ENCODE data around the gene ASAP3.
"Not testable (repeated sequence)": the region's sequence is repeated elsewhere in the genome, so short reads cannot be mapped to it uniquely, and the experiment has no call there.

Gene ASAP3

DNA sequence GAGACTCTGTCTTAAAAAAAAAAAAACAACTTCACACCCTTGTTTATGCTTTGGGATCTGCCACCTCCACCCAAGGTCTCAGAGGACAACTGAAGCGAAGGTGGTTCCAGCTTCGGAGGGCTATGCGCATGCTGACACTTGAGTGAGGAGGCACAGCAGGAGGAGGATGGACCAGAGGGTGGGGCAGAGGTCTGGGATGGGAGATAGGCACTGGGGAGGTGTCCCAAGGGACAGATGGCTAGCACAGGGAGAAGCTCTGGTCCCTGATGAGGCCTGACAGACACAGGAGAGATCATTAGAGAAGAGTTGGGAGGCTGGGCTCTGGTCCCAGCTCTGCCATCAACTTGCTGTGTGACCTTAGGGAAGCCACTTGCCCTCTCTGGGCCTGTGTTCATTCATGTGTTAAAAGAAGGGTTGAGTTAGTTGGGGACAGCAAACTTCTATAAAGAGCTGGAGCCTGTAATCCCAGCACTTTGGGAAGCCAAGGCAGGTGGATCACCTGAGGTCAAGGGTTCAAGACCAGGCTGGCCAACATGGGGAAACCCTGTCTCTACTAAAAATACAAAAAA, 30.2 kb upstream of the ASAP3 start:
- DNase-seq (ENCODE audit: low read depth, low spot score): no peak

DNA sequence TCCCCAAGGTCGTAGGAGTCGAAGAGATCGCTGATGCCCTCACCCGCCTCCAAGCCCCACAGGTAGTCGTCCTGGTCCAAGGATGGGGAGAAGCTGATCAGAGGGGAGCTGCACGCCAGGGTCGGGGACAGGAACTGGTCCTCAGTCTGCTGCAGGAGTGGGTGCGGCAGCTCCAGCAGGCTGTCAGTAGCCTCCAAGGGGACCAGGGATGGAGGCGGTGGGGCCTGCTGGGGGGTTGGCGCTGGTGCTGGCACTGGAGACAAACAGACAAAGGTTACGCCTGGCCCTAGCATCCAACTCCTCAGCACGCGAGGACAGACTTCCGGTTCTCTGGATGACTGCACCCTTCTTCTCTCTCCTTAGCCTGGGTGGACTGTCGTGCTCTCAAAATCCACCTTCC, 25.9 kb upstream of the ASAP3 start:
- no peak for DNase-seq (ENCODE audit: low read depth, low spot score)

DNA sequence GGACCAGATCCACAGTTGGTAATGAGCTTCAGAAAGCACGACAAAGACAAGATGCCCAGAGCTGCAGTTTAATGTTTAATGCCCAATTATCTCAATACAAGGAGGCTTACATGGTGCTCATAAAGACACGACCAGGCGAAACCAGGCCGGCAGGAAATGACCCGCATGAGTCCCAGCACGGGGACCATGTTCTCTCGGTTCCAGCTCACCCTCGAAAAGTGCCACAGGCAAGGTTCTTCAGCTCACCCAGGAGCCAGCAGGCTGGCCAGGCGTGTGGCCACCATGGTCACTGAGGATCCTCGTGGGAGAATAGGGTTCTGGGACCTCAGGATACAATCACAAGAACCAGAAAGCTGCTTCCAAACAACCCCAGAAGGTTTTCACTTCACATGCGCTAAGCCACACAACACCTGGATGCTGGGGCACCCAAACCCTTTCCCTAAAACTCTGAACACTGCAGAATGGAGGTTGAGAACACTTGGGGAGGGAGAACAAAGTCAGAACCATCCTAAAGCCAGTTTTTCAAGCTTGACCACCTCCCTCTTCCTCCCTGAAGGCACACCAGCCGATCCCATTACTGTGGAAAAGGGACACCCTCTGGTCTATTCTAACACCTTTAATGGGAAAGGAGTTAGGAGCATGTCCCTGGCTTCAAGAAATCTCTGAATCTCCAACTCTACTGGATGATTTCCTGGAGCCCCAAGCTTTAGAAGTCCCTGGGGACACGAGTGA, 22.6 kb upstream of the ASAP3 start:
- DNase-seq (ENCODE audit: low read depth, low spot score): no peak

DNA sequence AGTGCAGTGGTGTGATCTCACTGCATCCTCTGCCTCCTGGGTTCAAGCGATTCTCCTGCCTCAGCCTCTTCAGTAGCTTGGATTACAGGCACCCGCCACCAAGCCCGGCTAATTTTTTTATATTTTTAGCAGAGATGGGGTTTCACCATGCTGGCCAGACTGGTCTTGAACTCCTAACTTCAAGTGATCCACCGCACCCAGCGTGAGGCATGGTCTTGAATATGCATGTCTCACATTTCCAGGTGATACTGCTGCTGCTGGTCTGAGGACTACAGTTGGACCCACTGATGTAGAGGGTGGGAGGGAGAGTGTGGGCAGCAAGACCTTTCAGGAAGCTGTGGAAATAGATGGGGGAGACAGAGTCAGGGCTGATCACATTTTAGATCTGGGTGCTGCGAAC, 21.9 kb upstream of the ASAP3 start:
- no peak for DNase-seq (ENCODE audit: low read depth, low spot score)

DNA sequence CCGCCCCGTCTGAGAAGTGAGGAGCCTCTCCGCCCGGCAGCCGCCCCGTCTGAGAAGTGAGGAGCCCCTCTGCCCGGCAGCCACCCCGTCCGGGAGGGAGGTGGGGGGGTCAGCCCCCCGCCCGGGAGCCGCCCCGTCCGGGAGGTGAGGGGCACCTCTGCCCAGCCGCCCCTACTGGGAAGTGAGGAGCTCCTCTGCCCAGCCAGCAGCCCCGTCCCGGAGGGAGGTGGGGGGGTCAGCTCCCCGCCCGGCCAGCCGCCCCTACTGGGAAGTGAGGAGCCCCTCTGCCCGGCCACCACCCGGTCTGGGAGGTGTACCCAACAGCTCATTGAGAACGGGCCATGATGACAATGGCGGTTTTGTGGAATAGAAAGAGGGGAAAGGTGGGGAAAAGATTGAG, 20.2 kb upstream of the ASAP3 start:
- DNase-seq (ENCODE audit: low read depth, low spot score): not testable (repeated sequence)

DNA sequence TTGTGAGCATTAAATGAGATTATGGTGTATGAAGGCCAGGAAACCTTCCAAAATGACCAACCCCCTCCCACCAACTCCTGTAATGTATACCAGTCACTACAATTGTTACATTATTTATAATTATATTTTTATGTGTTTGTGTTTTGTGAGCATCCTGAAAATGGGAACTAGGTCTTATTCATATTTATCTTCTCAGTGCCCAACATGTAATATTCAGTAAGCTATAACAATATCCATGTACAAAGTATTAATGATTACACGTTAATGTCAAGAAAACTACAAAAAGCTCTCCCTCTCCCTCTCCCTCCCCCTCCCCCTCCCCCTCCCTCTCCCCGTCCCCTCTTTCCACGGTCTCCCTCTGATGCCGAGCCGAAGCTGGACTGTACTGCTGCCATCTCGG, 19.0 kb upstream of the ASAP3 start:
- no peak for DNase-seq (ENCODE audit: low read depth, low spot score)

DNA sequence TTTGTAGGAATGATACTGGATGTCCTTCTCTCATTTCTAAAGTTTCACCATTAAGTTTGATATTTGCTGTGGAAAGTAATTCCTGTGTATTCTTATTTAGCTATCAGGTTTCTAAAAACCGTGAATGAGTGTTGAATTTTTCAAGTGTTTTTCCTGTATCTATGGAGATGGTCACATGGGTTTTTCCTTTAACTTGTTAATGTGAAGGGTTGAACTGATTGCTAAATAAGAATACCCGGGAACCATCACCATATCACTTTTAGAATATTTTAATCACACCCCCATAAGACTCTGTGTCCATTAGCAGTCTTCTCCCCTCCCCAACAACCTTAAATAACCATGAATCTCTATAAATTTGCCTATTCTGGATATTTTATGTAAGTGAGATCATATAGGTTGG, 16.5 kb upstream of the ASAP3 start:
- DNase-seq (ENCODE audit: low read depth, low spot score): no peak

DNA sequence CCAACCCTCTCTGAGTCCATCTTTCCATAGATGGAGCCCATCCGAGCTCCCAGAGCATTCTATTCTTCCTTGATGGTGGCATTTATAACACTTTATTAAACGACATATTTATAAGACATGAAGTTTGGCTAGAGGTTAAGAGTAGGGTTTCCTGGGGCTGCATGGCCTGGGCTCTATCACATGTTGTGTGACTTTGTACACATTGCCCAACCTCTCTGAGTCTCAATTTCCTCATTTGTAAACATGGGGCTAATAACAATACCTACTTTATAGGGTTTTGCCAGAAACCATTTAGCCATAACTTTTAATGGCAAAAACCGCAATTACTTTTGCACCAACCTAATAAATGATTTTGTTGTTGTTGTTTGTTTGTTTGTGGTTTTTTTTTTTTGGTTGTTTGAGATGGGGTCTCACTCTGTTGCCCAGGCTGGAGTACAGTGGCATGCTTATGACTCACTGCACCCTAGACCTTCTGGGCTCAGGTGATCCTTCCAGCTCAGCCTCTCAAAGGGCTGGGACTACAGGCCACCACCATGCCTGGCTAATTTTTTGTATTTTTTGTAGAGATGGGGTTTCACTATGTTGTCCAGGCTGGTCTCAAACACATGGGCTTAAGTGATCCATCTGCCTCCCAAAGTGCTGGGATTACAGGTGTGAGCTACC, 13.9 kb upstream of the ASAP3 start:
- no peak for DNase-seq (ENCODE audit: low read depth, low spot score)

DNA sequence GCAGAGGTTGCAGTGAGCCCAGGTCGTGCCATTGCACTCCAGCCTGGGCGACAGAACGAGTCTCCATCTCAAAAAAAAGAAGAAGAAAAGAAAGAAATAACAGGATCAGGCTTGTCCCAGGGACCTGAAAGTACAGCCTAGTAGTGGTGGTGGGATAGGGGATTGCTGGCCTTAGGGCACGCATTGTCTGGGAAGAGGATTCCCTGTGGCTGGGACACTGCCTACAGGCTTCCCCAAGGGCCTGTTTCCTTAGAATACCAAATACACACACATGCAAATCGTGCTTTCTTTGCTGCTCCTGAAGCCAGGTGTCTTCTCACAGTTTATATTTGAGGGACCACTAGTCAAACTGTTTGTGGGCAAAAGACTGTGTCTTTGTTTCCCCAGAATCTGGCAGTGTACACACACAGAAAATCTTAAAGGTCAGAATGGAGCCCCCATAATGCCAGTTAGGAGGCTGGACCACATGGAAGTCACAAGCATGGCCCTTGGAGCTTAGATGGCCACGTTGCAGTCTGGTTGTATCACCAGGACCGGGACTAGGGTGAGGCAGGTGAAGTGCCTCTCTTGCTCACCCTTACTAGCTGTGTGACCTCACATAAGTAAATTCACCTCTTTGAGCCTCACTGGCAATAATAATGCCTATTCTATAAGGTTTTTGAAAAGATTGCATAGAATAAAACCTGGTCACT, 12.7 kb upstream of the ASAP3 start:
- DNase-seq (ENCODE audit: low read depth, low spot score): no peak

DNA sequence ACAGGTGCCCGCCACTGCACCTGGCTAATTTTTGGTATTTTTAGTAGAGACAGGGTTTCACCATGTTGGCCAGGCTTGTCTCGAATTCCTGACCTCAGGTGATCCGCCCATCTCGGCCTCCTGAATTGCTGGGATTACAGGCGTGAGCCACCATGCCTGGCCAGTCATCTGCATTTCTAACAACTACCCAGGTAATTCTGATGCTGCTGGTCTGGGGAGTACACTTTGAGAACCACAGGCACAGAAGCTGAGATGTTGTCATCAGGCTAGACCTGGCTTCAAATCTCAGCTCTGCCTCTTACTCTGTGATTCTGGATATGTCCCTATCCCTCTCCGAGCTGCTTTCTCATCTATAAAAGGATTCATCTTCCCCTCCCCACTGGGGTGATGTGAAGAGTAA, 10.9 kb upstream of the ASAP3 start:
- not testable (repeated sequence) for DNase-seq (ENCODE audit: low read depth, low spot score)

DNA sequence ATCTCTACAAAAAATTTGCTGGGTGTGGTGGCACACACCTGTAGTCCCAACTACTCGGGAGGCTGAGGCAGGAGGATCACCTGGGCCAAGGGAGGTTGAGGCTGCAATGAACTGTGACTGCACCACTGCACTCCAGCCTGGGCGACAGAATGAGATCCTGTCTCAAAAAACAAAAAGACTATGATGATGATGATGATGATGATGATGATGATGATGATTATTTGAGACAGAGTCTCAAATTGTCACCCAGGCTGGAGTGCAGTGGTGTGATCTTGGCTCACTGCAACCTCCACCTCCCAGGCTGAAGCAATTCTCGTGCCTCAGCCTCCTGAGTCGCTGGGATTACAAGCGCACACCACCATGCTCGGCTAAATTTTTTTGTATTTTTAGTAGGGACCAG, 8.8 kb upstream of the ASAP3 start:
- not testable (repeated sequence) for DNase-seq (ENCODE audit: low read depth, low spot score)

DNA sequence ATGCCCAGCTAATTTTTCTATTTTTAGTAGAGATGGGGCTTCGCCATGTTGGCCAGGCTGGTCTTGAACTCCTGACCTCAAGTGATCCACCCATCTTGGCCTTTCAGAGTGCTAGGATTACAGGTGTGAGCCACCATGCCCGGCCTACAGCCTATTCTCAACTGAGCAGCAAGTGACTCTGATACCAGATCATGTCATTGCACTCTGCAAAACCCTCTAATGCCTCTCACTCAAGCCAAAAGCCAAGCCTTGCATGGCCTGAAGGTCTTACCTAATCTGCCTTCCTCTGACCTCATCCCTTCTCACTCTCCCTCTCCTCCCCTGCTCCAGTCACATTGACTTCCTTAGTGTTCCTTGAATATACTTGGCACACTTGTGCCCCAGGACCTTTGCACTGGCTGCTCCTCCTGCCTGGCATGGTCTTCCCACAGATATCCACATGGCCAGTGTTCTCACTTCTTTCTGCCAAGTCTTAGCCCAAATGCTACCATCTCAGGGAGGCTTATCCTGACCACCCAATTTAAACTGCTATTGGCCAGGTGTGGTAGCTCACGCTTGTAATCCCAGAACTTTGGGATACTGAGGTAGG, 8.2 kb upstream of the ASAP3 start:
- DNase-seq (ENCODE audit: low read depth, low spot score): no peak

DNA sequence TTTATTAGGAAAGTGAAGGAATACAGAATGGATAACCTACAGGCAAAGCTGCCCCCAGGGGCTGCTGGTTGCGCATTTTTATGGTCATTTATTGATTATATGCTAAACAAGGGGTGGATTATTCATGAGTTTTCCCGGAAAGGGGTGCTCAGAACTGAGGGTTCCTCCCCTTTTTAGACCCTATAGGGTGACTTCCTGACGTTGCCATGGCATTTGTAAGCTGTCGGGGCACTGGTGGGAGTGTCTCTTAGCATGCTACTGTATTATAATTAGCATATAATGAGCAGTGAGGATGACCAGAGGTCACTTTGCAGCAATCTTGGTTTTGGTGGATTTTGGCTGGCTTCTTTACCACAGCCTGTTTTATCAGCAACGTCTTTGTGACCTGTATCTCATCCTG, 5.9 kb upstream of the ASAP3 start:
- DNase-seq (ENCODE audit: low read depth, low spot score): no peak

DNA sequence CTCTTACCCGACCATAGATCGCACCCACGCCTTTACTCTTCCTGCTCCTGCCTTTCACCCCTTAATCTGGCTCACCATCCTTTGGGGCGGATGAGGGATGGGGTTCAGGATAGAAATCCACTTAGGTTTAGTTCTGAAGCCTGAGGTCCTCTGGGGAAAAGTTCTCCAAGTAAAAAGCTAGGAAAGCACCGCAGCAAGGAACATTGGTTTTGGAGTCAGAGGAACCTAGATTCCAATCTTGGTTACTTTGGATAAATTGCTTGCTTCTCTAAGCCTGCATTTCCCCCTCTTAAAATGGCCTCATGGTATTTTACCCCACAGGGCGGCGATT, 988 bp upstream of the ASAP3 start:
- DNase-seq (ENCODE audit: low read depth, low spot score): no peak

DNA sequence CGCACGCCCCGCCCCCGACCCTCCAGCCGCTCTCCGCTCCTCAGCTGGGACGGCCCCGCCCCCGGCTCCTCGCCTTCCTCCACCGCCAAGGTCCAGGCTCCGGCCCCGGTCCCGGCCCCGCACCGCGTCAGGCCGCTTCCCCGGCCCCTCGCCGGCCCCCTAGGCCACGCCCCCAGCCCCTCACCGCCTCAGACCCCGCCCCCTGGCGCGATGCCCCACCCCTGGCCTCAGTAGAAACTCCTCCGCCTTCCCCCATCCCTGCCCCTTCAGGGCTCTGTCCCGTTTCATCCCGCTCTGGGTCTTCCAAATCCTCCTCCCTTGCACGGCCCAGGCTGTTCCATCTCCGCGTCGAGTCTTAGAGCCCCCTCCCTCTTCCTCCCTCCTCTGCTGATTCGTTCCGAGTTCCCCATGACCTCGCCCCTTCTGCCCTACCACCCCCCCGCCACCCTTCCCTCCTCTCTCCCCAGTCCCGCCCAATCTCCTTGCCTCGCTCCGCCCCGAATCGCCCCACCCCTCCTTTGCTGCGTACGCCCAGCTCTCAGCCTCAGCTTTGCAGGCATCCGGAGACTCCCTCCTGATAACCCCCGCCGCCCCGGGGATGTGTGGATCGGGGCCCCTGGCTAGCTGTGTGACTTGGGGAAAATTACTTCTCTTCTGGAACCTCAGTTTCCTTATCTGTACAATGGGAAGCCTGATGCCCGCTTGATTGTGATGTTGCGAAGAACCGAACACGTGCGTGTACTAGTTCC, 448 bp upstream of the ASAP3 start:
- DNase-seq (ENCODE audit: low read depth, low spot score): peak; percentile 87

DNA sequence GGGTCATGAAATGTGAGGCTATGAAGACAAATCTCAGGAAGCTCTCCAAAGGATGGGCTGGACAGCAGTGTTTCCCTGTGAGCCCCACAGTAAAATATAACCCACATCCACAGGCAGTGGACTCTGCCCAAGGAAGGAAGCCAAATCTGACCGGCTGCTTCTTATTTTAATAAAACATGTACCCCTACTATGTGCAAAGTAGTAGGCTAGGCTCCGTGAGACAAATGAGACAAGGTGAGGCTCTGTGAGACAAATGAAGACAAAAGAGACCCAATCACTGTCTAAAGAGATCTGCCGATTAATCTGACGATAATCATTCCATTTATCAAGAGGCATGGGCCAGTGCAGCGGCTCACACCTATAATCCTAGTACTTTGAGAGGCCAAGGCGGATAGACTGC, 2.1 kb downstream of the ASAP3 start:
- no peak for DNase-seq (ENCODE audit: low read depth, low spot score)

DNA sequence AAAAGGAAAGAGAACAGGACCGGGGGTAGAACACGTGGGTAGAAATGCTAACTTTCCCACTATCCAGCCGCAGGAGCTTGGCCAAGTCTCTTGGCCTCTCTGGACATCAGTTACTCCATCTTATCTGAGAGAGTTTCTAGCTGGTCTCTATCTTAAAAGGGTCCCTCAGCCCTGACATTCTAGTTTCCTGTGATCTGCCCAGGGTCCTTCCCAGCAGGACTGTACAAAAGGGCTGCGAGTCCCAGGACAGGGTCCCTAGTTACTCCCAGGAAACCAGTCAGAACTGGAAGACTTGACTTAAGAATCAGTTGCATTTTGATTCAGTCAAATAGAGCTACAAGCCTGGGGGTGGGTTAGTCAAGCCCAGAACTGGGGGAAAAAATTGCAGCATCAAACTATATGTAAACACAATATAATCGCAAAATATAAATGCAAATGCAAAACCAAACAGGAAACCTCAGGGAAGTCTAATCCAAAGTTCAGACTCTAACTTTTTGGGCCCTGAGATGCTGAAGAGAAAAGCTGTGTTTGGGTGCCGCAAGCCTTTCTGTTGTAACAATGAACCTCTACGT, 2.9 kb downstream of the ASAP3 start:
- no peak for DNase-seq (ENCODE audit: low read depth, low spot score)

DNA sequence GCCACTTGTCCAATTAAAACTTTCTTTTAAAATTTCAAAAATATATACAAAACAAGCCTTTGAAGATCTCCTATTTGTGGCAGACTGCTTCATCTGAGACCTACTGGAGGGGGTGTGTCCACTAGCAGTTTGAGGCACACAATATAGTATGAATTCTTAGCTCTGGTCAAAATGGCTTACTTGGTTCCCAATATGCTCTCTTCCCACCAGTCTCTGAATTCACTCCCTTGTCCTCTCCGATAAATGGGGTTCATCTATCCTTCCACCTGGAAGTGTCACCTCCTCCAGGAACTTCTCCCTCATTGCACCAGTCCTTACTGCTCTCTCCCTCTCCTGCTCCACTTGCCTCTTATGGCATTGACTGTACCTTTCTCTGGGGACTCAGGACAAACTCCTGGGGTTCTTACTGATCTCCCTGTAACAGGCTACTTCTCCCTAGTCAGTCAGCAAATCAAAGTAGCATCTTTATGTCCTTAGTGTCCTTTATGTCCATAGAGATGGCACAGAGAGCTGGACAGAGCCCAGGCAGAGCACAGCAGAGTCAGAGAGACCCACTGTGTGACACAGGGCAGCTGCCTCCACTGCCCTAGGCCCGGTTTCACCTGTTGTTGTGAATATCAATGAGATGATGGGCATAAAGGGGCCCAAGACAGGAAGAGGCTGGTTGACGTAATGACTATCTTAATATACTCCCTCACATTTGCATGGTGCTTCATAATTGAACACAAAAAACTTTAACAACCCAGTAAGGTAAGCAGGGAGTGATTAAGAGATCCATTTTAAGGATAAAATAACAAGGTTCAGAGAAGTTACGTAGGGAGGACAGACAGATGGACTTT, 3.6 kb downstream of the ASAP3 start:
- no peak for DNase-seq (ENCODE audit: low read depth, low spot score)

DNA sequence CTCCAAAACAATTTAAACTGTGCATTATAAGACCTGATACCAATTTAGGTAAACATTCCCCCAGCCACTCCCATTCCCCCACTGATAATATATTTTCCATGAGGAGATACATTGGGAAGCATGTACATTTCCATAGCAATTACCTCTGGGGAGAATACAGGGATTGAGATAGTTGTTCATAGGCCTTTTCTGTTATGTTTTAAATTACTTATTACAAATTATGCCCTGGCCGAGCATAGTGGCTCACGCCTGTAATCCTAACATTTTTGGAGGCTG, 4.4 kb downstream of the ASAP3 start:
- DNase-seq (ENCODE audit: low read depth, low spot score): no peak

DNA sequence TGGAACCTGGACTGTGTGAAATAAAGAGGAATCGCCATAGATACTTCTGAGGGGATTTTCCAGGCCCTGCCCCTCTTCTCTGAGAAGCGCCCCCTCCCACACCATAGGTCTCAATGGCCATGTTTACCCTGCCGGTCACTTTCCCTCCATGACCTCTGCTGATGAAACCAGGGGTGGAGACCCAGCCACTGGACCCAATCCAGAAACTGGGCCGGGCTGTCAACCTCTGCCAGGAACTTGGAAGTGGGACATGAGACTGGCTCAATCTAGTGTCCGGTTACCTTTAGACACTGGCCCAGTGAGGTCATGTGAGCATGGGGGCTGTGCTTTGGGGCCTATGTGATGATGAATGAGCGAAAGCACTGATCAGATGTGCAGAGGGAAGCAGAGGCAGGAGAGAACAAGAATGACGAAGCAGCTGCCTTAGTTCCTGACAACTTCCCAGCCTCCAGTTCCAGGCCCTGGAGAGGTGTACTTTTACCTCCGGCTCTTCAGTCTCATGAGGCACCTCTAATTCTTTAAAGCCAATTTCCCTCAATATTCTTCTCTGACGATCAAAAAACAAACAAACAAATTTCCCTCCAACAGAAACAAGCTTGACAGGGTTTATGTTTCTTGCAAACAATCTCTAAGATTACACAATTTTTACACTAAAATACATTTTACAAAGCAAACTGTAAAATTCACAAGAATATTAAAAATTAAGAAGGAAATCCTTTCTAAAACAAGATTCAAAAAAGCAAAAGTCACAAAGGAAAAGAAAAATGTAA, 4.9 kb downstream of the ASAP3 start:
- no peak for DNase-seq (ENCODE audit: low read depth, low spot score)

All from activated naive CD8-positive, alpha-beta T cell treated with anti-CD3 and anti-CD28 coated beads, Interleukin-2, amount 50 U/mL, for 16 hours (primary cell).